Osteoblast (primary cell): ENCODE results near the gene ITGA2. TPM values are rescaled to one million over a fixed set of nuclear protein-coding genes. Genes with fewer than 3 reads are reported as not detected.

Source experiments
- DNase-seq: peaks from one replicate; pipeline ENCODE4 v3.0.0; 2011; ENCODE audit warnings: low spot score, mixed read lengths; ENCODE audit not compliant: insufficient read length; ENCODE audit errors: missing footprints
- H2AFZ ChIP-seq: 2 replicates; pipeline ENCODE4 v1.6.0; 2011; ENCODE audit warnings: mild to moderate bottlenecking, low read length
- H3K27ac ChIP-seq: 2 replicates; pipeline ENCODE4 v1.5.1; 2011; ENCODE audit warnings: mild to moderate bottlenecking, low read depth, low read length, moderate library complexity
- H3K27me3 ChIP-seq: 2 replicates; pipeline ENCODE4 v1.6.0; 2012; ENCODE audit warnings: mild to moderate bottlenecking, control low read depth, inconsistent platforms, low read length, moderate library complexity; ENCODE audit not compliant: insufficient read depth
- H3K36me3 ChIP-seq: 2 replicates; pipeline ENCODE4 v1.5.1; 2011; ENCODE audit warnings: mild to moderate bottlenecking, low read length, control low read depth, moderate library complexity; ENCODE audit not compliant: insufficient read depth
- H3K4me1 ChIP-seq: 2 replicates; pipeline ENCODE4 v1.5.1; 2011; ENCODE audit warnings: mild to moderate bottlenecking, low read length, control low read depth, moderate library complexity; ENCODE audit not compliant: insufficient read depth
- H3K4me2 ChIP-seq: 2 replicates; pipeline ENCODE4 v1.6.0; 2011; ENCODE audit warnings: mild to moderate bottlenecking, low read length; ENCODE audit not compliant: insufficient read depth
- H3K4me3 ChIP-seq: fragments of 200-600 bp; sonication (generic); 3 replicates; pipeline ENCODE4 v1.5.1; 2012; ENCODE audit warnings: mild to moderate bottlenecking, low read length, inconsistent platforms; ENCODE audit not compliant: insufficient read depth
- H3K79me2 ChIP-seq: 2 replicates; pipeline ENCODE4 v1.6.0; 2012; ENCODE audit warnings: mild to moderate bottlenecking, low read length, control low read depth, inconsistent platforms; ENCODE audit not compliant: insufficient read depth
- H3K9me3 ChIP-seq: 2 replicates; pipeline ENCODE4 v1.5.1; 2011; ENCODE audit warnings: low read depth, low read length, control low read depth
- H4K20me1 ChIP-seq: 2 replicates; pipeline ENCODE4 v1.6.0; 2012; ENCODE audit warnings: mild to moderate bottlenecking, low read length, control low read depth; ENCODE audit not compliant: insufficient read depth
- total RNA-seq: library from RNA; depleted of rRNA; stranded (reverse); fragments of >200 nt; gene quantifications from 2 replicates; pipeline ENCODE4 v1.2.3, GENCODE V29; 2012
- TF ChIP-seq, protein P1 (sequence below): IDR thresholded peaks from 2 replicates; pipeline ENCODE4 v1.5.1; 2011; ENCODE audit warnings: mild to moderate bottlenecking, low read depth, low read length, moderate library complexity; ENCODE audit errors: extremely low read depth

Gene ITGA2
- total RNA-seq, 1 donor = 2.9 TPM

DNA sequence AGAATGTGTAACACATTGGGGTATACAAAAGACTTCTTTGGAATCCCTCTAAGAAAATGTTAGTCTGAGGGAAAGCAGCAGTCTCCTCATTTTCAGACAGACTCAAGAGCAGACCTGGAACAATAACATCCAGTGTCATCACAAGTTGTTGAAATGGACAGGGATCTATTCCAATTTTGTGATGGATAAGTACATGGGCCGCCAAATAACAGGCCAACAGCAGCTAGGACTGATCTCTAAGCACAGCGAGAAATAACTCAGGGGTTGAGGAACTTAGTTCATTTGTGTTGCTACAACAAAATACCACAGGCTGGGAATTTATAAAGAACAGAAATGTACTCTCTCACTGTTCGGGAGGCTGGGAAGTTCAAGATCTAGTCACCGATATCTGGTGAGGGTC, 7.6 kb upstream of the ITGA2 start:
- no peaks in the 10 kb centered on the region for H3K27me3 ChIP-seq
- TF ChIP-seq, protein P1, sequence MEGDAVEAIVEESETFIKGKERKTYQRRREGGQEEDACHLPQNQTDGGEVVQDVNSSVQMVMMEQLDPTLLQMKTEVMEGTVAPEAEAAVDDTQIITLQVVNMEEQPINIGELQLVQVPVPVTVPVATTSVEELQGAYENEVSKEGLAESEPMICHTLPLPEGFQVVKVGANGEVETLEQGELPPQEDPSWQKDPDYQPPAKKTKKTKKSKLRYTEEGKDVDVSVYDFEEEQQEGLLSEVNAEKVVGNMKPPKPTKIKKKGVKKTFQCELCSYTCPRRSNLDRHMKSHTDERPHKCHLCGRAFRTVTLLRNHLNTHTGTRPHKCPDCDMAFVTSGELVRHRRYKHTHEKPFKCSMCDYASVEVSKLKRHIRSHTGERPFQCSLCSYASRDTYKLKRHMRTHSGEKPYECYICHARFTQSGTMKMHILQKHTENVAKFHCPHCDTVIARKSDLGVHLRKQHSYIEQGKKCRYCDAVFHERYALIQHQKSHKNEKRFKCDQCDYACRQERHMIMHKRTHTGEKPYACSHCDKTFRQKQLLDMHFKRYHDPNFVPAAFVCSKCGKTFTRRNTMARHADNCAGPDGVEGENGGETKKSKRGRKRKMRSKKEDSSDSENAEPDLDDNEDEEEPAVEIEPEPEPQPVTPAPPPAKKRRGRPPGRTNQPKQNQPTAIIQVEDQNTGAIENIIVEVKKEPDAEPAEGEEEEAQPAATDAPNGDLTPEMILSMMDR = no peak
- H3K27ac ChIP-seq = no peak overlapping the region
- H3K79me2 ChIP-seq = no peaks in the 10 kb centered on the region
- H3K4me2 ChIP-seq = no peak overlapping the region
- DNase-seq = no peak
- H3K4me1 ChIP-seq = peaks cover 3% of the 10 kb centered on the region
- H3K36me3 ChIP-seq = no peaks in the 10 kb centered on the region
- no peak overlapping the region for H3K4me3 ChIP-seq
- no peaks in the 10 kb centered on the region for H4K20me1 ChIP-seq
- no peaks in the 10 kb centered on the region for H3K9me3 ChIP-seq
- H2AFZ ChIP-seq = no peak overlapping the region

DNA sequence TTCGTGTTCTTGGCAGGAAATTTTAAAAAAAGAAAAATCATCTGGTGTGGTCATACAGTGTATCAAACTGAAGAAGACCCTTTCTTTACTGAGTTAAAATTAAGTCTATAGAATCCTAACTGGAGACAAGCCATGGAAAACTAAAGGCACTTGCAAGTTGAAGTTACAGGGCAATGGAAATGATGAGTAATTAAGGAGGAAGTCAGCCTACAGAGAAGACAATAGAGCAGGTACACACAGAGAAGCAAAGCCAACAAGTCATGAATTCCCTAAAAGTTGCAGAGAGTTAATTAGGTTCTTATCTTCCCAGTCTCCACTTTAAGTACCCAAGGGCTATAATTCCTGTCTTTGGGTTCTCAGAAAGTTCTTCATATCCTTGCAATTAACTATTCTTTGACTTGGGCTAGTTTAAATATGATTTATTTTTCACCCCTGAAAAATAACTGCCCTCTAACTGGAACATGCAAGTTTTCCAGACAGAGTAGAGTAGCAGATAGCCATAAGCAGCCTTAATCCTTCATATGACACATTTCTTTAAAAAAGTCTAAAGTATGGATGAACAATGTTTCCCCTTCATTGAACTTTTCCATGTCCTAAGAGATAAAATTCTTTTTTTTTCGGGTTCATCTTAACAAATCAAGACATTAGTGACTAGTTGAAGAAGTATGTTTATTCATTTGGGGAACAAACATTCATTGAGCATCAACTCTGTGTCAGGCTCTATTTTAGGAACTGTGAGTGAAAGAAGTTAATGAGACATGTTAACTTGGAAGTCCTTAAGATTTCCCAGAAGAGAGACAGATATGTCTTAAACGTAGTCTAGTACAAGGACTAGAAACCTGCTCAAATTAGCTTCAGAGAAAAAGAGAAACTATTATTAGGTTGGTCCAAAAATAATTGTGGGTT, 5.2 kb upstream of the ITGA2 start:
- Histone ChIP-seq H3K4me1 (peaks cover 20% of the 10 kb centered on the region), H3K79me2 (no peaks in the 10 kb centered on the region), H3K4me3 (no peak overlapping the region), H3K27ac (no peak overlapping the region), H3K4me2 (no peak overlapping the region), H3K36me3 (no peaks in the 10 kb centered on the region), H3K9me3 (no peaks in the 10 kb centered on the region), H4K20me1 (no peaks in the 10 kb centered on the region), H3K27me3 (no peaks in the 10 kb centered on the region), H2AFZ (no peak overlapping the region)
- no peak for DNase-seq
- TF ChIP-seq, protein P1 = no peak

DNA sequence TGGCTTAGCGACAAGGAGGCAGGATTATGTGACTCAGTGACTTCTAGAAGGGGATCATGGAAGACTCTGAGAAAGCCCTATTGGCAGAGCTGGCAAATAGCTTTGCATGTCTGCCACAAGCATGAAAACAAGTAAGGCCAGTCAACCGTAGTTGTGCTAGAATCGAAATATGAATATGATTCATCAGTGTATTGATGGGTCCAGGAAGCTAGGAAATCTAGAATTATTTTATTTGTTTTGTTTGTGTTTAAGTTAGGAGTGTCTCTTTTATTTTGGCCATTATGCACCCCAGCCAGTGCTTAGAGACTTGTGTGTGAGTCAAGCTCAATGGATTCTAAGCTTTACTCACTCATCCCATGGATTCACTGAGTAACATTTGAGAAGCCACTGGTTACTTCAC, 3.8 kb upstream of the ITGA2 start:
- H3K79me2 ChIP-seq = no peaks in the 10 kb centered on the region
- peaks cover 20% of the 10 kb centered on the region for H3K4me1 ChIP-seq
- DNase-seq = peak; percentile 85

More for the DNA sequence above, 3.8 kb upstream of the ITGA2 start:
- peak overlapping the region; percentile 16 for H2AFZ ChIP-seq
- no peaks in the 10 kb centered on the region for H3K9me3 ChIP-seq
- TF ChIP-seq, protein P1 = no peak
- H4K20me1 ChIP-seq = no peaks in the 10 kb centered on the region
- H3K4me2 ChIP-seq = no peak overlapping the region
- no peaks in the 10 kb centered on the region for H3K27me3 ChIP-seq
- no peak overlapping the region for H3K4me3 ChIP-seq
- no peaks in the 10 kb centered on the region for H3K36me3 ChIP-seq
- H3K27ac ChIP-seq = no peak overlapping the region
